ENCODE results near the gene SCARF2.

- no peak for TF ChIP-seq CTCF (IDR thresholded peaks at IDR 0.05; ENCODE audit: low read depth, low read length)
- TF ChIP-seq EZH2phosphoT487 (IDR thresholded peaks at IDR 0.05; ENCODE audit: low read depth) = no peak
These were observed 3.3 kb downstream of the SCARF2 start for GRCh38 chr22:20434264-20434751.

All from OCI-LY3 (cell line).